K562 (cell line): ENCODE measurements around the gene SENP8. TPM values are rescaled to one million over a fixed set of nuclear protein-coding genes. Genes with fewer than 3 reads are reported as not detected.

Experiments used
- ATAC-seq: fragments of 200-7000 bp; cut with Tn5 transposase; 3 replicates; pipeline ENCODE4 v1.9.1; 2020; ENCODE audit warnings: moderate library complexity
- BruUV-seq: library from RNA; stranded (reverse); fragments of 400-500 nt; replicated peaks from 2 replicates; lab custom pipeline; 2021; lab: Mats Ljungman, UMichigan
- CTCF ChIA-PET: fragments of 300-600 bp; formaldehyde crosslinking; extraction: SDS; loops from one replicate; lab custom pipeline; 2021; ENCODE audit warnings: low intra/inter-chr PET ratio; lab: Yijun Ruan, JAX
- POLR2A ChIA-PET: fragments of 300-600, 350-650 bp; sonication (Branson Sonifier 250); formaldehyde crosslinking; extraction: SDS; loops from one replicate; lab custom pipeline; 2021; ENCODE audit warnings: antibody characterized with exemption, inconsistent platforms; lab: Yijun Ruan, JAX
- DNase-seq, 4 experiments: peaks; one replicate each; pipeline versions ENCODE4 v3.0.0 to v3.0.0-alpha.2; 2011 to 2018; ENCODE audit warnings: low spot score in 3 of 4, mixed read lengths in 3 of 4; ENCODE audit errors: extremely low read depth in 1 of 4
- FAIRE-seq: peaks from 2 replicates; lab custom pipeline; 2011; peaks lifted over from hg19 to GRCh38; lab: Jason Lieb, UNC
- H2AFZ ChIP-seq: 2 replicates; pipeline ENCODE4 v1.6.0; 2011; ENCODE audit warnings: low read depth, low read length, control low read depth, inconsistent platforms
- H3K27ac ChIP-seq: fragments of 200-600 bp; 3 replicates; pipeline ENCODE4 v1.8.0; 2011; ENCODE audit warnings: low read depth, mild to moderate bottlenecking, control low read depth, inconsistent platforms, low read length, moderate library complexity, mixed read lengths; ENCODE audit errors: extremely low read depth
- H3K27me3 ChIP-seq, 2 experiments: fragments of 300-600 bp in 1 of 2; 2 replicates in 1 of 2; 3 replicates in 1 of 2; pipeline versions ENCODE4 v1.6.0 to v1.8.0; 2011; ENCODE audit warnings: inconsistent platforms in 2 of 2, low read length in 2 of 2, mild to moderate bottlenecking in 1 of 2, mixed read lengths in 1 of 2, moderate library complexity in 1 of 2; ENCODE audit not compliant: control insufficient read depth in 2 of 2, insufficient read depth in 2 of 2
- H3K36me3 ChIP-seq: fragments of 300-600 bp; 3 replicates; pipeline ENCODE4 v1.8.0; 2011; ENCODE audit warnings: mild to moderate bottlenecking, low read length, inconsistent platforms; ENCODE audit not compliant: control insufficient read depth, insufficient read depth
- H3K4me1 ChIP-seq, 2 experiments: fragments of 200-600 bp in 1 of 2; replicated peaks in 1 of 2; 2 replicates in 1 of 2; 3 replicates in 1 of 2; pipeline versions ENCODE4 v1.5.1 to v1.8.0; 2011; ENCODE audit warnings: inconsistent platforms in 2 of 2, low read length in 2 of 2, mild to moderate bottlenecking in 1 of 2, mixed read lengths in 1 of 2, moderate library complexity in 1 of 2; ENCODE audit not compliant: control insufficient read depth in 2 of 2, insufficient read depth in 2 of 2
- H3K4me2 ChIP-seq: 2 replicates; pipeline ENCODE4 v1.6.1; 2011; ENCODE audit warnings: low read length, control low read depth, inconsistent platforms, mixed read lengths; ENCODE audit not compliant: insufficient read depth
- H3K4me3 ChIP-seq: fragments of 200-600 bp; sonication (generic), shearing (Covaris generic); 2 replicates; pipeline ENCODE4 v1.5.1; 2016; ENCODE audit warnings: control low read depth, inconsistent platforms
- H3K79me2 ChIP-seq: fragments of 200-600 bp; 3 replicates; pipeline ENCODE4 v1.8.0; 2011; ENCODE audit warnings: low read length, inconsistent platforms; ENCODE audit not compliant: control insufficient read depth, insufficient read depth
- H3K9ac ChIP-seq, 2 experiments: 2 replicates each; pipeline versions ENCODE4 v1.6.0 to v1.6.1; 2011; ENCODE audit warnings: low read depth in 2 of 2, low read length in 2 of 2, control low read depth in 1 of 2, inconsistent platforms in 1 of 2, mild to moderate bottlenecking in 1 of 2, mixed read lengths in 1 of 2; ENCODE audit not compliant: insufficient read depth in 1 of 2
- H3K9me1 ChIP-seq: one replicate; pipeline ENCODE4 v1.6.0; 2011; ENCODE audit warnings: inconsistent platforms, mild to moderate bottlenecking, low read length, moderate library complexity; ENCODE audit not compliant: control insufficient read depth, insufficient read depth
- H3K9me3 ChIP-seq: replicated peaks from 2 replicates; pipeline ENCODE4 v1.5.1; 2011; ENCODE audit warnings: low read depth, low read length, inconsistent platforms; ENCODE audit not compliant: control insufficient read depth, insufficient read depth
- H4K20me1 ChIP-seq: replicated peaks from 2 replicates; pipeline ENCODE4 v1.6.1; 2011; ENCODE audit warnings: low read length, inconsistent platforms, mixed read lengths; ENCODE audit not compliant: control insufficient read depth, insufficient read depth
- CBFA2T2 ChIP-seq: fragments of 450-650 bp; conservative IDR thresholded peaks from 2 replicates; pipeline ENCODE4 v1.6.1; 2017; ENCODE audit warnings: mild to moderate bottlenecking
- CBFA2T3 ChIP-seq: fragments of 450-650 bp; IDR thresholded peaks from 2 replicates; pipeline ENCODE4 v1.6.1; 2017
- SP2 ChIP-seq: IDR thresholded peaks from 2 replicates; pipeline ENCODE4 v1.6.1; 2011; ENCODE audit warnings: mild to moderate bottlenecking, low read depth, low read length, moderate library complexity; ENCODE audit not compliant: poor library complexity, severe bottlenecking; ENCODE audit errors: extremely low read depth
- WGBS: fragments of 100-300 bp; shearing (Covaris generic); methylation state at CpG from one replicate; pipeline ENCODE4 v1.1.6; 2016; ENCODE audit warnings: low coverage, mixed read lengths; ENCODE audit not compliant: insufficient coverage; ENCODE audit errors: missing lambda C conversion rate; 5-methylcytosine and 5-hydroxymethylcytosine counted together
- in situ Hi-C: fragments of 300-500 bp; cut with MboI; formaldehyde crosslinking; loops from 4 replicates; pipeline ENCODE4 v1.15.0; 2018; ENCODE audit warnings: inconsistent platforms, mixed read lengths
- intact Hi-C: fragments of 100-400 bp; cut with micrococcal nuclease; formaldehyde crosslinking; loops from 2 replicates; pipeline ENCODE4 v1.14.2; 2022
- polyA plus RNA-seq, 8 experiments: library from polyadenylated mRNA; depleted of rRNA in 4 of 8; stranded (reverse) in 5 of 8; unstranded in 3 of 8; fragments of >200 nt; fragmentation: Nextera tagmentation in 2 of 8; fragmentation: Illumina TruSeq in 1 of 8; extraction: Ambion mirVana in 2 of 8; extraction: Trizol in 1 of 8; gene quantifications; 2 replicates each; pipeline versions ENCODE4 v1.2.1 to v1.2.3, GENCODE V29; 2011 to 2014; ENCODE audit warnings: inconsistent platforms in 1 of 8, missing spikeins in 1 of 8
- total RNA-seq, 7 experiments: library from RNA; depleted of rRNA in 6 of 7; stranded (reverse); fragments of >200 nt in 6 of 7; fragmentation: Illumina TruSeq in 2 of 7; extraction: Trizol in 2 of 7; gene quantifications; 2 replicates each; pipeline versions ENCODE4 v1.2.1 to v1.2.3, GENCODE V29; 2011 to 2021; ENCODE audit warnings: low replicate concordance in 1 of 7
- TF ChIP-seq, protein P1 (sequence below): sonication (generic); formaldehyde crosslinking; IDR thresholded peaks from 2 replicates; pipeline ENCODE4 v1.9.0; 2022; ENCODE audit warnings: mild to moderate bottlenecking, missing genetic modification reagents
- TF ChIP-seq, protein P2 (sequence below): IDR thresholded peaks from 3 replicates; pipeline ENCODE4 v1.6.1; 2011; ENCODE audit warnings: borderline replicate concordance, mild to moderate bottlenecking; ENCODE audit not compliant: insufficient read length, insufficient read depth
- TF ChIP-seq, protein P3 (sequence below): fragments of 250-450 bp; sonication (Bioruptor Pico); IDR thresholded peaks from 2 replicates; pipeline ENCODE4 v1.9.0; 2021; ENCODE audit warnings: mild to moderate bottlenecking
- TF ChIP-seq, protein P4 (sequence below): fragments of 250-450 bp; sonication (Bioruptor Pico); IDR thresholded peaks from 2 replicates; pipeline ENCODE4 v1.4.0; 2020; ENCODE audit warnings: mild to moderate bottlenecking, moderate library complexity, borderline replicate concordance

The SENP8 gene
- total and polyA plus RNA-seq, 9 of the 15 experiments (the other 6 are each of a cell fraction or from before 2014, with no cell fraction given) = 1.4 to 5.4 (median 2.4) TPM

DNA sequence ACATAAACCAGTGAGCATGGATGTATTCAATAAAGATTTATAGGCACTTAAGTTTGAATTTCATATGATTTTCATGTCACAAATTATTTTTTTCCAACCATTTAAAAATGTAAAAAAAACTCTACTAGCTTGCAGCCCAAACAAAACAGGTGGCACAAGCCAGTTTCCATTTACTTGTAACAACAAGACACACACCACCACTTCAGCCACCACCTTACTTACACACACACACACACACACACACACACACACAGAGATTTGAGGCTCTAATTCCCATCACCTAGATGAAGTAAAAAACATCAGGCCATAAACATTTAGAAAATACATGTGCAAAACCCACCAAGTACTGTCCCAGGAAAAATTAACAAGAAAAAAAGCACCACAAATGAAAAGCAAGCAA lies 25.5 kb upstream of the SENP8 start (continued):
- TF ChIP-seq, protein P1, sequence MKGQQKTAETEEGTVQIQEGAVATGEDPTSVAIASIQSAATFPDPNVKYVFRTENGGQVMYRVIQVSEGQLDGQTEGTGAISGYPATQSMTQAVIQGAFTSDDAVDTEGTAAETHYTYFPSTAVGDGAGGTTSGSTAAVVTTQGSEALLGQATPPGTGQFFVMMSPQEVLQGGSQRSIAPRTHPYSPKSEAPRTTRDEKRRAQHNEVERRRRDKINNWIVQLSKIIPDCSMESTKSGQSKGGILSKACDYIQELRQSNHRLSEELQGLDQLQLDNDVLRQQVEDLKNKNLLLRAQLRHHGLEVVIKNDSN (CRISPR knock-in tag) = no peak
- TF ChIP-seq, protein P2, sequence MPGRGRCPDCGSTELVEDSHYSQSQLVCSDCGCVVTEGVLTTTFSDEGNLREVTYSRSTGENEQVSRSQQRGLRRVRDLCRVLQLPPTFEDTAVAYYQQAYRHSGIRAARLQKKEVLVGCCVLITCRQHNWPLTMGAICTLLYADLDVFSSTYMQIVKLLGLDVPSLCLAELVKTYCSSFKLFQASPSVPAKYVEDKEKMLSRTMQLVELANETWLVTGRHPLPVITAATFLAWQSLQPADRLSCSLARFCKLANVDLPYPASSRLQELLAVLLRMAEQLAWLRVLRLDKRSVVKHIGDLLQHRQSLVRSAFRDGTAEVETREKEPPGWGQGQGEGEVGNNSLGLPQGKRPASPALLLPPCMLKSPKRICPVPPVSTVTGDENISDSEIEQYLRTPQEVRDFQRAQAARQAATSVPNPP = no peak
- no peak for TF ChIP-seq SP2

DNA sequence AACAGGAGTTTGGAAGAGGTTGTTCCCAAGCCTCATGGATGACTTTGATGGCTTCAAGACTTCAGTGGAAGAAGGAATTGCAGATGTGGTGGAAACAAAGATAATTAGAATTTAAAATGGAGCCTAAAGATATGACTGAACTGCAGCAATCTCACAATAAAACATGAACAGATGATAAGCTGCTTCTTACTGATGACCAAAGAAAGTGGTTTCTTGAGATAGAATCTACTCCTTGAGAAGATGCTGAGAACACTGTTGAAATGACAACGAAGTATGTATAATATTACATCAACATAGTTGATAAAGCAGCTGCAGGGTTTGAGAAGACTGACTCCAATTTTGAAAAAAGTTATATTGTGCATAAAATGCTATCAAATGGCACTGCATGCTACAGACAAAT lies 21.4 kb upstream of the SENP8 start:
- no peaks in the 10 kb centered on the region for H3K79me2 ChIP-seq
- H3K36me3 ChIP-seq = no peaks in the 10 kb centered on the region
- TF ChIP-seq, protein P3, sequence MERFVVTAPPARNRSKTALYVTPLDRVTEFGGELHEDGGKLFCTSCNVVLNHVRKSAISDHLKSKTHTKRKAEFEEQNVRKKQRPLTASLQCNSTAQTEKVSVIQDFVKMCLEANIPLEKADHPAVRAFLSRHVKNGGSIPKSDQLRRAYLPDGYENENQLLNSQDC (CRISPR knock-in tag) = no peak
- TF ChIP-seq CBFA2T2 (0 out of 2 replicates have a peak, but pooled peaks have one; percentile 3), CBFA2T3 (peak; percentile 30; the same call in 1 of the 2 replicates)
- TF ChIP-seq, protein P4, sequence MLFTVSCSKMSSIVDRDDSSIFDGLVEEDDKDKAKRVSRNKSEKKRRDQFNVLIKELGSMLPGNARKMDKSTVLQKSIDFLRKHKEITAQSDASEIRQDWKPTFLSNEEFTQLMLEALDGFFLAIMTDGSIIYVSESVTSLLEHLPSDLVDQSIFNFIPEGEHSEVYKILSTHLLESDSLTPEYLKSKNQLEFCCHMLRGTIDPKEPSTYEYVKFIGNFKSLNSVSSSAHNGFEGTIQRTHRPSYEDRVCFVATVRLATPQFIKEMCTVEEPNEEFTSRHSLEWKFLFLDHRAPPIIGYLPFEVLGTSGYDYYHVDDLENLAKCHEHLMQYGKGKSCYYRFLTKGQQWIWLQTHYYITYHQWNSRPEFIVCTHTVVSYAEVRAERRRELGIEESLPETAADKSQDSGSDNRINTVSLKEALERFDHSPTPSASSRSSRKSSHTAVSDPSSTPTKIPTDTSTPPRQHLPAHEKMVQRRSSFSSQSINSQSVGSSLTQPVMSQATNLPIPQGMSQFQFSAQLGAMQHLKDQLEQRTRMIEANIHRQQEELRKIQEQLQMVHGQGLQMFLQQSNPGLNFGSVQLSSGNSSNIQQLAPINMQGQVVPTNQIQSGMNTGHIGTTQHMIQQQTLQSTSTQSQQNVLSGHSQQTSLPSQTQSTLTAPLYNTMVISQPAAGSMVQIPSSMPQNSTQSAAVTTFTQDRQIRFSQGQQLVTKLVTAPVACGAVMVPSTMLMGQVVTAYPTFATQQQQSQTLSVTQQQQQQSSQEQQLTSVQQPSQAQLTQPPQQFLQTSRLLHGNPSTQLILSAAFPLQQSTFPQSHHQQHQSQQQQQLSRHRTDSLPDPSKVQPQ (CRISPR knock-in tag) = no peak
- ChIA-PET POLR2A (no interaction called here), CTCF (no interaction called here)
- in situ Hi-C loops (no loop called here), intact Hi-C loops (no loop called here)
- H3K9me3 ChIP-seq = no peaks in the 10 kb centered on the region
- H3K27me3 ChIP-seq = no peaks in the 10 kb centered on the region
- no peaks in the 10 kb centered on the region for H3K9me1 ChIP-seq
- H3K27ac ChIP-seq = no peak overlapping the region
- WGBS = 6% methylated on average over 1 of the region's 1 CpG
- no peak for FAIRE-seq
- BruUV-seq = no TSS peak
- no peak overlapping the region for H3K4me3 ChIP-seq
- ATAC-seq = no peak
- no peaks in the 10 kb centered on the region for H4K20me1 ChIP-seq
- no peak overlapping the region for H3K9ac ChIP-seq
- no peak overlapping the region for H3K4me2 ChIP-seq
- no peak overlapping the region for H2AFZ ChIP-seq
- H3K4me1 ChIP-seq = no peaks in the 10 kb centered on the region; a peak in 2 of 5 replicates
- DNase-seq = no peak
